Adipocyte (in vitro differentiated cells): ENCODE results near the gene HIVEP3.

ENCODE experiments used
- DNase-seq: peaks from one replicate; pipeline ENCODE4 v3.0.0-alpha.2; 2015; ENCODE audit warnings: low read depth
- H3K27me3 ChIP-seq: replicated peaks from 2 replicates; pipeline ENCODE4 v1.7.0; 2013; ENCODE audit warnings: mild to moderate bottlenecking, low read length, moderate library complexity; ENCODE audit not compliant: control insufficient read depth, insufficient read depth
- H3K36me3 ChIP-seq: 2 replicates; pipeline ENCODE4 v1.7.0; 2013; ENCODE audit warnings: low read length, mild to moderate bottlenecking, moderate library complexity; ENCODE audit not compliant: control insufficient read depth, insufficient read depth, severe bottlenecking
- H3K4me1 ChIP-seq: 2 replicates; pipeline ENCODE4 v1.7.0; 2013; ENCODE audit warnings: mild to moderate bottlenecking, low read length, moderate library complexity; ENCODE audit not compliant: control insufficient read depth, insufficient read depth
- H3K4me3 ChIP-seq: 2 replicates; pipeline ENCODE4 v1.7.0; 2013; ENCODE audit warnings: mild to moderate bottlenecking, low read length, moderate library complexity
- H3K9ac ChIP-seq: 2 replicates; pipeline ENCODE4 v1.7.0; 2013; ENCODE audit warnings: mild to moderate bottlenecking, low read length, moderate library complexity
- H3K9me3 ChIP-seq: 2 replicates; pipeline ENCODE4 v1.7.0; 2013; ENCODE audit warnings: mild to moderate bottlenecking, low read length, moderate library complexity; ENCODE audit not compliant: control insufficient read depth

The HIVEP3 gene

GRCh38 chr1:41816061-41816460, 102.7 kb downstream of the HIVEP3 start:
- H3K9me3 ChIP-seq: no peaks in the 10 kb centered on the region
- H3K4me3 ChIP-seq: no peak overlapping the region
- H3K27me3 ChIP-seq: peaks cover 6% of the 10 kb centered on the region
- no peaks in the 10 kb centered on the region for H3K36me3 ChIP-seq
- peaks cover 32% of the 10 kb centered on the region for H3K4me1 ChIP-seq
- H3K9ac ChIP-seq: no peak overlapping the region
- DNase-seq: no peak

- Histone ChIP-seq H3K4me3 (no peak overlapping the region), H3K36me3 (no peaks in the 10 kb centered on the region), H3K9ac (no peak overlapping the region), H3K4me1 (peaks cover 32% of the 10 kb centered on the region), H3K27me3 (peaks cover 6% of the 10 kb centered on the region), H3K9me3 (no peaks in the 10 kb centered on the region)
- no peak for DNase-seq
Measured at GRCh38 chr1:41813755-41814745, 104.7 kb downstream of the HIVEP3 start.

- peaks cover 32% of the 10 kb centered on the region for H3K4me1 ChIP-seq
- H3K9ac ChIP-seq: no peak overlapping the region
- peaks cover 3% of the 10 kb centered on the region for H3K27me3 ChIP-seq
- DNase-seq: no peak
- H3K9me3 ChIP-seq: no peaks in the 10 kb centered on the region
- H3K4me3 ChIP-seq: no peak overlapping the region
- no peaks in the 10 kb centered on the region for H3K36me3 ChIP-seq
Measured at GRCh38 chr1:41813226-41813625, 105.5 kb downstream of the HIVEP3 start.

GRCh38 chr1:41812453-41812852, 106.3 kb downstream of the HIVEP3 start:
- H3K4me3 ChIP-seq: peak overlapping the region; percentile 30
- H3K27me3 ChIP-seq: peaks cover 3% of the 10 kb centered on the region
- no peaks in the 10 kb centered on the region for H3K36me3 ChIP-seq
- peaks cover 32% of the 10 kb centered on the region for H3K4me1 ChIP-seq
- H3K9me3 ChIP-seq: no peaks in the 10 kb centered on the region
- peak overlapping the region; percentile 17 for H3K9ac ChIP-seq
- DNase-seq: peak; percentile 82

- H3K36me3 ChIP-seq: no peaks in the 10 kb centered on the region
- peaks cover 32% of the 10 kb centered on the region for H3K4me1 ChIP-seq
- no peaks in the 10 kb centered on the region for H3K9me3 ChIP-seq
- peaks cover 3% of the 10 kb centered on the region for H3K27me3 ChIP-seq
- peak; percentile 73 for DNase-seq
- peak overlapping the region; percentile 17 for H3K9ac ChIP-seq
- peak overlapping the region; percentile 30 for H3K4me3 ChIP-seq
Measured at GRCh38 chr1:41812051-41812450, 106.7 kb downstream of the HIVEP3 start.

- DNase-seq: no peak
- H3K9ac ChIP-seq: no peak overlapping the region
- no peaks in the 10 kb centered on the region for H3K36me3 ChIP-seq
- H3K4me3 ChIP-seq: no peak overlapping the region
- H3K9me3 ChIP-seq: no peaks in the 10 kb centered on the region
- peaks cover 32% of the 10 kb centered on the region for H3K4me1 ChIP-seq
- no peaks in the 10 kb centered on the region for H3K27me3 ChIP-seq
Measured at GRCh38 chr1:41811051-41811795, 107.5 kb downstream of the HIVEP3 start.

- Histone ChIP-seq H3K9ac (no peak overlapping the region), H3K4me3 (no peak overlapping the region), H3K9me3 (no peaks in the 10 kb centered on the region), H3K4me1 (peaks cover 32% of the 10 kb centered on the region), H3K36me3 (no peaks in the 10 kb centered on the region), H3K27me3 (no peaks in the 10 kb centered on the region)
- DNase-seq: peak; percentile 56
Measured at GRCh38 chr1:41810446-41810845, 108.3 kb downstream of the HIVEP3 start.

GRCh38 chr1:41809692-41810091, 109.0 kb downstream of the HIVEP3 start:
- H3K36me3 ChIP-seq: no peaks in the 10 kb centered on the region
- H3K4me3 ChIP-seq: no peak overlapping the region
- no peak for DNase-seq
- H3K9ac ChIP-seq: no peak overlapping the region
- no peaks in the 10 kb centered on the region for H3K27me3 ChIP-seq
- H3K9me3 ChIP-seq: no peaks in the 10 kb centered on the region
- peaks cover 27% of the 10 kb centered on the region for H3K4me1 ChIP-seq

GRCh38 chr1:41807390-41807789, 111.3 kb downstream of the HIVEP3 start:
- Histone ChIP-seq H3K9me3 (no peaks in the 10 kb centered on the region), H3K27me3 (no peaks in the 10 kb centered on the region), H3K9ac (no peak overlapping the region), H3K36me3 (no peaks in the 10 kb centered on the region), H3K4me3 (no peak overlapping the region), H3K4me1 (peaks cover 16% of the 10 kb centered on the region)
- DNase-seq: no peak

- H3K4me1 ChIP-seq: peaks cover 13% of the 10 kb centered on the region
- DNase-seq: no peak
Measured at GRCh38 chr1:41806472-41807155, 112.1 kb downstream of the HIVEP3 start.

More at GRCh38 chr1:41806472-41807155, 112.1 kb downstream of the HIVEP3 start:
- H3K36me3 ChIP-seq: no peaks in the 10 kb centered on the region
- no peak overlapping the region for H3K9ac ChIP-seq
- H3K27me3 ChIP-seq: no peaks in the 10 kb centered on the region
- no peak overlapping the region for H3K4me3 ChIP-seq
- no peaks in the 10 kb centered on the region for H3K9me3 ChIP-seq
